Left ventricle myocardium inferior (tissue), 1 donor: ENCODE results near the gene C1orf167. TPM values are rescaled to one million over a fixed set of nuclear protein-coding genes. Genes with fewer than 3 reads are reported as not detected.

Source experiments
- DNase-seq: peaks from one replicate; pipeline ENCODE4 v3.0.0-alpha.2; 2020
- H3K27ac ChIP-seq: fragments of 200-600 bp; replicated peaks from 2 replicates; pipeline ENCODE4 v1.8.0; 2021
- H3K27me3 ChIP-seq: fragments of 200-600 bp; 2 replicates; pipeline ENCODE4 v1.8.0; 2021; ENCODE audit warnings: low read depth
- H3K36me3 ChIP-seq: fragments of 200-600 bp; 2 replicates; pipeline ENCODE4 v1.8.0; 2021
- H3K4me1 ChIP-seq: fragments of 200-600 bp; 2 replicates; pipeline ENCODE4 v1.8.0; 2021
- H3K4me3 ChIP-seq: fragments of 200-600 bp; 2 replicates; pipeline ENCODE4 v1.8.0; 2021; ENCODE audit warnings: mild to moderate bottlenecking, moderate library complexity
- H3K9me3 ChIP-seq: fragments of 200-600 bp; replicated peaks from 2 replicates; pipeline ENCODE4 v1.8.0; 2021
- CTCF ChIP-seq: fragments of 200-600 bp; IDR thresholded peaks from 2 replicates; pipeline ENCODE4 v1.8.0; 2021; ENCODE audit warnings: antibody characterized with exemption, mild to moderate bottlenecking, borderline replicate concordance
- intact Hi-C: fragments of 100-400 bp; cut with micrococcal nuclease; formaldehyde crosslinking; loops from one replicate; pipeline ENCODE4 v1.11.0; 2022
- total RNA-seq: library from RNA; stranded (reverse); fragmentation: NEBNext Ultra II Directional; extraction: Animal tissue kit (Norgen Biotek cat#: 25700); gene quantifications from one replicate; pipeline ENCODE4 v1.2.1, GENCODE V29; 2021
- donor health status: DM: no; HTN: yes; CAD: no; lungs with severe emphysema.

Gene C1orf167
- total RNA-seq, 1 donor from 2014 or later = 2.5 TPM

- Histone ChIP-seq H3K27ac (peak overlapping the region; percentile 98), H3K9me3 (no peaks in the 10 kb centered on the region), H3K4me3 (peak overlapping the region; percentile 38), H3K27me3 (no peaks in the 10 kb centered on the region), H3K36me3 (peaks cover 41% of the 10 kb centered on the region), H3K4me1 (peaks cover 98% of the 10 kb centered on the region)
- TF ChIP-seq CTCF = no peak
- peak; percentile 92 for DNase-seq
- intact Hi-C loops = no loop called here
Observed at GRCh38 chr1:11790880-11791715, 29.1 kb downstream of the C1orf167 start.

GRCh38 chr1:11792106-11792505 lies 30.1 kb downstream of the C1orf167 start:
- Histone ChIP-seq H3K36me3 (peaks cover 43% of the 10 kb centered on the region), H3K27ac (peak overlapping the region; percentile 98), H3K4me3 (peak overlapping the region; percentile 37), H3K27me3 (no peaks in the 10 kb centered on the region), H3K9me3 (no peaks in the 10 kb centered on the region), H3K4me1 (peaks cover 98% of the 10 kb centered on the region)
- TF ChIP-seq CTCF = no peak
- intact Hi-C loops = no loop called here
- DNase-seq = peak; percentile 69

GRCh38 chr1:11793819-11794218 lies 31.8 kb downstream of the C1orf167 start:
- intact Hi-C loops = no loop called here
- Histone ChIP-seq H3K9me3 (no peaks in the 10 kb centered on the region), H3K4me1 (peaks cover 98% of the 10 kb centered on the region), H3K4me3 (no peak overlapping the region), H3K36me3 (peaks cover 52% of the 10 kb centered on the region), H3K27me3 (no peaks in the 10 kb centered on the region), H3K27ac (peak overlapping the region; percentile 98)
- no peak for TF ChIP-seq CTCF
- no peak for DNase-seq

GRCh38 chr1:11794446-11795237 lies 32.6 kb downstream of the C1orf167 start:
- intact Hi-C loops = no loop called here
- no peaks in the 10 kb centered on the region for H3K27me3 ChIP-seq
- TF ChIP-seq CTCF = no peak
- H3K4me1 ChIP-seq = peaks cover 98% of the 10 kb centered on the region
- peaks cover 60% of the 10 kb centered on the region for H3K36me3 ChIP-seq
- H3K9me3 ChIP-seq = no peaks in the 10 kb centered on the region
- peak overlapping the region; percentile 58 for H3K4me3 ChIP-seq
- DNase-seq = no peak
- H3K27ac ChIP-seq = peak overlapping the region; percentile 98

- intact Hi-C loops = no loop called here
- peaks cover 61% of the 10 kb centered on the region for H3K36me3 ChIP-seq
- peaks cover 97% of the 10 kb centered on the region for H3K4me1 ChIP-seq
- H3K27ac ChIP-seq = peak overlapping the region; percentile 98
- TF ChIP-seq CTCF = no peak
- H3K9me3 ChIP-seq = no peaks in the 10 kb centered on the region
- DNase-seq = no peak
- H3K27me3 ChIP-seq = no peaks in the 10 kb centered on the region
- peak overlapping the region; percentile 58 for H3K4me3 ChIP-seq
Observed at GRCh38 chr1:11795238-11795890, 33.4 kb downstream of the C1orf167 start.
